Measurements from ENCODE around the gene KRTAP1-1.

GRCh38 chr17:40995116-40995515, 46.1 kb downstream of the KRTAP1-1 start:
- TF ChIP-seq EZH2 (IDR thresholded peaks at IDR 0.05; ENCODE audit: borderline replicate concordance, insufficient read depth, low read length, poor library complexity, severe bottlenecking) (no peak), CTCF (IDR thresholded peaks at IDR 0.05; ENCODE audit: poor library complexity, severe bottlenecking) (no peak), RAD21 (conservative IDR thresholded peaks at IDR 0.05) (no peak), POLR2AphosphoS5 (IDR thresholded peaks at IDR 0.05) (no peak), TAF1 (IDR thresholded peaks at IDR 0.05; ENCODE audit: low read depth) (no peak), MXI1 (conservative IDR thresholded peaks at IDR 0.05; ENCODE audit: poor library complexity, severe bottlenecking) (no peak), EP300 (conservative IDR thresholded peaks at IDR 0.05; ENCODE audit: poor library complexity, severe bottlenecking) (no peak), SMC3 (conservative IDR thresholded peaks at IDR 0.05; ENCODE audit: poor library complexity) (no peak)
